Endometrial microvascular endothelial cells (primary cell): ENCODE results near the gene GRID1. TPM values are rescaled to one million over a fixed set of nuclear protein-coding genes. Genes with fewer than 3 reads are reported as not detected.

Experiments used
- in situ Hi-C: cut with HindIII; loops from 2 replicates; pipeline ENCODE4 v1.10.0; 2017; ENCODE audit warnings: low sequenced_read_pairs, low pct_unique_long_range_greater_than_20kb; ENCODE audit errors: inconsistent ontology term
- total RNA-seq: library from RNA; depleted of rRNA; stranded (reverse); fragments of >200 nt; gene quantifications from one replicate; pipeline ENCODE4 v1.2.3, GENCODE V29; 2015; ENCODE audit errors: inconsistent ontology term

GRID1 gene
- total RNA-seq, 1 donor from 2014 or later = not detected

DNA sequence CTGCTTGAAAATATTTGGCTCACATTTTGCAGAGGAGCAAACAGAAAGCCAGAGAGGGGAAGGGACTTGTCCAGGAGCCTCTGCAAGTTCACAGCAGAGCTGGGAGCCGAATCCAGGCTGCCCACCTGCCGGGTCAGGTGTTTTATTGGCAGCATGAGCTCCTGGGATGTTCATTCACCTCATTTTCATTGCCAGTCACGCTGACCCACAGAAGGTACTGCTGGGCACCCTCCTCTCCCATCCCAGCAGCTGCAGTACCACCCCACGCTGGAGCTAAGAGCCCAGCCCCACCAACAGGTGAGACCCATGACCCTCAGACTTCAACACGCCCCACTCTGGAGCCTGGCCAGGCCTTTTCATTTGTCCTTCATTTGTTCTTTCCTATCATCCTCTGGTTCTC, 102.7 kb downstream of the GRID1 start:
- in situ Hi-C loops = no loop called here

DNA sequence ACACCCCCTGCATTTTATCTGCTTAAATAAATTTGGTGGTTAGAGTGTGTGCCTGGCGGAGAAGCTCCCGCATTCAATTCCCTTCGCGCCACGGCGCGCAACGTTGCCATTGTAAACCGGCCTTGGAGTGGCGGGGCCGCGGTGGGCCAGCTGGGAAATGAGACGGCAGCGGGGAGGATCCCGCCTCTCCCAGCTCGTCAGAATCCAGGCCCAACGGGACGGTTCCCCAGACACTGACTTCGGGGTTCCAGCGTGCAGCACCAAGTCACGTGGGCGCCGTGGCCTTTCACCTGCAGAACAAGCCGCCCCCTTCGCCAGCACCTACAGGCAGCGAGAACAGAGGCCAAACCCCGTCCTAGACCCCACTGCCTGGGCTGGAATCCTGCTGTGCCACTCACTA, 103.4 kb downstream of the GRID1 start:
- in situ Hi-C loops = no loop called here

DNA sequence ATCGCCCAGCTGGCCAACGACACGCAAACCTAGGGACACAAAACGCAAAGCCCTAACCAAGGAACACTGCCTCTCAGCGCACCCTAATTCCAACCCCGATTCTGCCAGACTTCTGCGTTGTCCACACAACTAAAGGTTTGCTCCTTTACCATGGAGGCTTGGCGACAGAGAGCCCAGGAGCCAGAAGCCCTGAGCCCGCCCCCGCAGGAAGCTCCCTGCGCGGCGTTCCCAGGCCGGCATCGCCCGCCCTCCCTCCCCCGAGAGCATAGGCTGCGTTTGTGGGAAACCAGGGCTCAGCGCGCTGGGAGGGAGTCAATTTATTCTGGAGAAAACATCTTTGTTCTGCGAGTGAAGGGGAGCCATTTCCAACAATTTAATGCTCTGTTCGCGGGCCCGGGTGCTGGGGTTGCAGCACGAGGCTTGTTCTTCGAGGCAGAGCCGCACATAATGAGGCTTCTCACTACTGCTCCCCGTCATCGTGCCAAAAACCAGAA, 103.9 kb downstream of the GRID1 start:
- in situ Hi-C loops = no loop called here

DNA sequence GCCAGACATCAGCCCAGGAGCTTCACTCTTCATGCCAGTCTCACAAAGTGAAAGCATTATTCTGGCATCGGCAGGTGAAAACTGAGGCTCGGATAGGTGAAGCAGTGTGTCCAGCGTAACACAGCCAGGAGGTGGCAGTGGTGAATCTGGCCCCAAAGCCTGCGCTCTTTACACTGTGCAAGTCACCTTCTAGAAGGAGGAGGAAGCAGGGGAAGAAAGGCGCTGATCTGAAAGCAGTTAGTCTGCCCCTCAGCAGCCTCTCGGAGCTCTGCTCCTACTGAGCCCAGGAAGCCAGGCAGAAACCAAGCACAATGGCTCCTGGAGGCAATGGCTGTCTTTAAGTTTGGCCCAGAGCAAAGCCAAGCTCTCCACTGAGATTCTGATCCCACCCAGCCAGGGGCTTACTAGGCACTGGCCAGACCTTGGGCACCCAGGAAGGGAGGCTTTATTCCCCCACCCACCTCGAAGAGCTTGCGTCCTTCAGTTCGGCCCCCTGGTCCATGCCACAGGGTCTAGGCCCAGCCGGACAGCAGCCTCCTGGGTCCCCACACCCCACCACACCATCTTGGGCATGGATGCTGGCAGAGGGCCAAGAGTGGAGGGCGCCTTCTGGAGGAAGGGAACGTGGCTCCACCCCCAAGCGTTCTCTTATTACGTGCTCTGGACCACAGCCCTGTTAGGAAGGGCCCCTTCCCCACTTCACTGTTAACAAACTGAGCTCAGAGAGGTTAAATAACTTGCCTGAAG, 104.5 kb downstream of the GRID1 start:
- in situ Hi-C loops = no loop called here

DNA sequence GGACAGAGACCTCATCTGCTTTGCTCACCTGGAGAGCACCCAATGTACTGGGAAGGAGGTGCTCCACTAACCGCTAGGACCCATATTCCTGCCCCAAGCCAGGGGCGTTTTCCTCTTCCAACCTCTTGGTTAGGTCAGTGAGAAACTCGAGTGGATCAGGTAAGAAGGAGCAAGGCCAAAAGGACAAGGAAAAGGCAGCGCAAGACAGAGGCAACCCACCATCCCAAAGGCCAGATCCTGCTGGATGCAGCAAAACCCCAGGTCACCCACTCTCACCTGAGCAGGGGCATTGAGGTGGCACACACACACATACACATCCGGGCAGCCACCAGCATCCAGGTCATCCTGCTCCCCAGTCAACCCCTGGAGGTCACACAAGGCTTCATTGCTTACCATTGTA, 105.1 kb downstream of the GRID1 start:
- in situ Hi-C loops = no loop called here

DNA sequence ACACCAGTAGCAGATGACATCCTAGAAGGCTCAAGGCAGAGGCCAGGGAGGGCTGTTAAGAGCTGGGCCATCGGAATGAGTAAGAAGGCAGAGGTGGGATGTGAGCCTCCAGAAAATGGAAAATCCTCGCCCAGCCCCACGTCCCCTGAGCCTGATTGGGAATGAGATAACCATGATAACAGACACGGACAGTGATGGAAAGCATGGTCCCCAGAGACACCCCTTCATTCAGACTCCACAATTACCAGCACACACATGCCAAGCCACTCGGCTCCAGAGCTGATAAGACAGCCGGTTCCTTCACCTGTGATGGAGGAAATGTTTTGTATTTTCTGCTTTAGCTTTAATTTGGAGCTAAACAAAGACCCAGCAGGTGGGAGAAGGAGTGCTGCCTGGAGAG, 106.0 kb downstream of the GRID1 start:
- in situ Hi-C loops = no loop called here

DNA sequence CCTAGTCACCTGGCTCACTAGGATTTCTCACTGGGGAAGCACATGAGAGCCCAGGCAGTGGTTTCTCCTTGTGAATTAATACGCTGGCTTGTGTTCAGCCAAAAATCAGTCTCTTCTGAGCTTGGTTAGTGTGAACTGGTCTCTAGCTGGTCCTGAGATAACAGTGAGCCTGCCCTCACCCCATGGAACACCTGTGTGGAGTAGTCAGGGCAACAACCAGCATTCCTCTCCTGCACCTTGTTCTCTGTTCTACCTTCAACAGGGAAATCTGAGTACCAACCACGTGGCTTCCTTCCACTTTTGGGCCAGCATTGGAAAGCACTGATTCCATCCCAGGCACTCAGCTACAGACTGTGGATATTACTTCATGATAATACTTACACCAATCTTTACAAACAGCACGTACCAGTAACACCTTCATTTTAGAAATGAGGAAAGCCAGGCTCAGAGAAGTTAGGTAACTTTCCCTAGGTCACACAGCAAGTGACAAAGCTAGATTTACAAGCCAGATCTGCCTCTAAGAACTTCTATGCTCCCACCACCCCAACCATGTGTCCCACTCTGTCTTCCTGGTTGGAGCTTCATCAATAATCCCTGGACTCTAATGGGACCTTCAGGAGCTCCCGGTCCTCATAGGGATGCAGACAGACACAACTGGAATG, 106.6 kb downstream of the GRID1 start:
- in situ Hi-C loops = no loop called here

DNA sequence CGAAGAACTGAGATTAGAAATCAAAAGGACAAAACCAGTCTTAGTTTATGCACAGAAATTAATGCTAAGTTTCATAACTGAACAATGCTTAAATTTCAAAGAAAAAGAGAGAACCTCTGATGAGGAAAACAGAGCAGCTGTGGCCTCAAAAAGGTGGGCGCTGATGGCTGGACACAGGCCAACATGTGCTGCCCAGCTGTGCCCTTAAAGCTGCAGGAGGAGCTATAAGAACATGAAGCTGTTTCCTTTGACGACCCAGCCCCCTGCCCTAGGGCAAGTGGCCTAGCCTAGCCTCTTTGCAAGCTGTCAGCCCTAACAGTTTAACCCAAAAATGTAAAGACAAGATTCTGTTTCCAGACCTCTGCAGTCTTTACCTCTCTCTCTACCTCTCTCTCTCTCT, 107.7 kb downstream of the GRID1 start:
- in situ Hi-C loops = no loop called here

DNA sequence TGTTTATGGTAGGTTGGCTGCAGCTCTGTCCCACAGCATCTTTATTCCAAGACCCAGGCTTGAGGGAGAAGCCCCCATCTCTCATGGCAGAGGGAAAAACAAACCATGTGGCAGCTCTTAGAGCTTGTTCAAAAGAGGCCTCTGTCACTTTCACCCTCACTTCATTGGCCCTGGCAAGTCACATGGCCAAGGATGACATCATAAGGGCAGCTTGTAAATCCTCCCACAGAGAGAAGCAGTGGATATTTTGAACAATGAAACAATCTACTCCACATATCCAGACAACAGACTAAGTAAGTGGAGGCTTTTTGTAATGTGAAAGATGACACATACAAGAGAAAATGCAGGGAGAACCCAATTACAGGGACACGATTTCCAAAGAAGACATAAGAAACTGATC, 108.1 kb downstream of the GRID1 start:
- in situ Hi-C loops = no loop called here

DNA sequence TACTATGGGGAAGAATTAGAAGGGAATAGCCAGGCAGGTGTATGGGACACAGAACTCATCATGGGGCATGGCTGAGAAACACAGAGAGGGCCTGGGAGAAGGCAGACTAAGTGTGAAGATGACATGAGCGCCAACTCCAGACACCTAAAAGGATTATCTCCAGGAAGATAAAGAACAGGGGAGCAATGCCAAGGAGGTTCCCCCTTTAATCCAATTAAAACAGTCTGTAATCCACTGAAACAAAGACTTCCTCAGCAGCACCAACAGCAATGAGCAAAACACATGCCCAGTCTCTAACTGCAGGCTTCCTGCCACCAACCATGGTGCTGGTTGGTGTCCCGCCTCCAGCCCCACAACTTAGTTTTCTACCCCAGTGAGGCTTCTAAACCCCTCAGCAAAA, 108.9 kb downstream of the GRID1 start:
- in situ Hi-C loops = no loop called here

DNA sequence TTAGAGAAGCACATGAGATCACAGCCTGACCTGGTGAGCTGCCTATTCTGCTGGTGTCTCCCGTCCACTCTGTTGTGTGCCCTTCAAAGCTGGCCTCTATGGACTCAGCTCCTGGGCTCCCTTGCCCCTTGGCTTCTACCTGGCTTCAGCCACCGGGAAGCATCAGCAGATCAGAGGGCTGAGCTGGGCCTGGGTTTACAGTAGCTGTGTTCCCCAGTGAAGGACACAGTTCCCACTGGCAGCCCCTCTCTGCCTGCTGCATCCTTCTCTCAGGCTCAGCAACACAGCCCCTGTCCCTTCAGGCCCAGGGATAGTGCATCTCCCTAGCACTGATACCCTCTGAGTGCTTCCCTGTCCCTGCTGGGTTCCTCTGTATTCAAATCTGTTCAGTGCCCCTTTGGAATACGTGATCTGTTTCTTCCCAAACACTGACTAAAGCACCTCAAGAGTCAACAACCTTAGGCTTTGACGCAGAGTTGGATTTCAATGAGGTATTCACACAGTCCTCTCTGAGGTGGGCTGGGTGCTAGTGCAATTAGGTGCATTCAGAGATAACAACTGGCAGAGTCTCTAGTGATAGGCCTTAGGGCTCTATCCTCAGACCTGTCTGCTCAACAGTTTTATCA, 109.8 kb downstream of the GRID1 start:
- in situ Hi-C loops = no loop called here

DNA sequence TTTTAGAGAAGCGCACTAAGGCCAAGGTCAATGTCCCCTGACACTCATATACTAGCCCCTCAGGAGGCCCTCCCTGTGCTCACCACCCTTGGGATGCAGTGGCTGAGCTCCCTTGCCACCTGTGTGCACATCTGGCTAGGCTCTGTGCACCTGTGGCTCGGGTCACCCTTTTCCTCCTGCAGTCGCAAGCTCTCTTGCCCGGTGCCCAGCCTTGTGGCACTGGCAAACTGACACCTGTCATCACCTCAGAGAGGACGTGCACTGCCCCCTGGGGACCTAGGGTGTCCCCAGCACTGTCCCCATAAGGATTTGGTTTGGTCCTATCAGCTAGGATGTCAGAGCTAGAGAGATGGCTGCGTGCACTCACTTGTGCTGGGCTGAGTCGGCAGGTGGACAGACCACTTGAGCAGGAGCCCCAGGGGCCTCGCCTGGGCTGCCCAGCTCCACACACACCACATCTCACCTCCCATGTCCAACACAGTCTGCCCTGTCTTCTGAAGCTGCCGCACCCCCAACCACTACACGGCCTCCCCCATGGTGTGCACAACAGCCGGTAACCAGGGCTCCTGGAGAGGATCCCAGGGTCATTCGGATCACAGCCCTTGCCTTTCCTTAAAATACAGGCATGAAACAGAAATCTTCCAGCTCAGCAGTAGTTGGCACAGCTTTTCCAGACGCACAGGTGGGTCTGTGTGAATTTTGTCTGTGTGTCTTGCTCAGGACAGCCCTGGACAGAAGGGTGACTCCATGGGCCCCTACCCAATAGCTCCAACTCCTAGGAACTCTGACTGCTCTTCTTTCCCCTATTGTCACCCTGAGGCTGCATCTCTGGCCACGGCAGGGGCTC, 111.0 kb downstream of the GRID1 start:
- in situ Hi-C loops = no loop called here

DNA sequence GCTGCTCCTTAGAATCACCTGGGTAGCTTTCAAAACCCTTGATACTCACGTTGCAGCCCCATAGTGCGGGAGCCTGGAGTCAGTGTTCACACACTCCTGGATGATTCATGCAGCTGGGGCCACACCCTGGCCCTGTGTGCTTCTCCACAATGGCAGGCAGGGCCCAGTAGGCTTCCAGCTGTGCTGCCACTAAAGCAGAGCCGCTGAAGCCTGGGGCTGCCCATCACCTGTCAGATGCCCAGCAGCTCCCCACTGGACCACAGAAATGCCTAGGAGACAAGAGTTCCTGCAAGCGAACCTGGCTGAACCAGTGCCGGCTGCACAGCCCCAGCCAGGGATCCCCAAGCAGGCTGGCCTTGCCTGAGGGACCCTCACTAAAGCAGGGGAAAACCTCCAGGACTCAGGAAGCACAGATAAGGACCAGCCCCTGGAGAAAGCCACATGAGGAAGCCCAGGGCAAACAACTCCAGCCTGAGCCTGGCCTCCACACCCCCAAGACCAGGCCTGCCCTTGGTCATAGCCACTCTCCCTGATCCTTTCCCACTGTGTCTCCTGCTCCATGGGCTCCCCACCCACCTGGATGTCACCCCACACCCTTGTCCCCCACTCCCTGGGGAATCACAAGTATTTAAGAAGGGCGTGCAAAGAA, 111.9 kb downstream of the GRID1 start:
- in situ Hi-C loops = no loop called here

DNA sequence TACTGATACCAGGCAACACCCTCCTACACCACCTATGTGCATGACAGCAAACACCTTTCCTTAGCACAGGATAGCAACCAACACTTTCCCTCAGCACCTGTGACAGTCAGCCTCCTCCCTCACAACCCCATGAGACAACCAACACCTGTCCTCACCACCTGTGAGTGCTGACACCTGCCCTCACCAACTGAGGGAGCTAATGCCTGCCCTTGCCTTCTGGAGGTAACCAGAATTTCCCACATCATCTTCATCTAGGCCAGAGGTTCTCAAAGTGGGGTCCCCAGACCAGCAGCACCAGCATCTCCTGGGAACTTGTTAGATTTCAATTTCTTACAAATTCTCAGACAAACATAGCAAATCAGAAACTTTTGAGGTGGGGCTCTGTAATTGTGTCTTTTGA, 112.5 kb downstream of the GRID1 start:
- in situ Hi-C loops = no loop called here

DNA sequence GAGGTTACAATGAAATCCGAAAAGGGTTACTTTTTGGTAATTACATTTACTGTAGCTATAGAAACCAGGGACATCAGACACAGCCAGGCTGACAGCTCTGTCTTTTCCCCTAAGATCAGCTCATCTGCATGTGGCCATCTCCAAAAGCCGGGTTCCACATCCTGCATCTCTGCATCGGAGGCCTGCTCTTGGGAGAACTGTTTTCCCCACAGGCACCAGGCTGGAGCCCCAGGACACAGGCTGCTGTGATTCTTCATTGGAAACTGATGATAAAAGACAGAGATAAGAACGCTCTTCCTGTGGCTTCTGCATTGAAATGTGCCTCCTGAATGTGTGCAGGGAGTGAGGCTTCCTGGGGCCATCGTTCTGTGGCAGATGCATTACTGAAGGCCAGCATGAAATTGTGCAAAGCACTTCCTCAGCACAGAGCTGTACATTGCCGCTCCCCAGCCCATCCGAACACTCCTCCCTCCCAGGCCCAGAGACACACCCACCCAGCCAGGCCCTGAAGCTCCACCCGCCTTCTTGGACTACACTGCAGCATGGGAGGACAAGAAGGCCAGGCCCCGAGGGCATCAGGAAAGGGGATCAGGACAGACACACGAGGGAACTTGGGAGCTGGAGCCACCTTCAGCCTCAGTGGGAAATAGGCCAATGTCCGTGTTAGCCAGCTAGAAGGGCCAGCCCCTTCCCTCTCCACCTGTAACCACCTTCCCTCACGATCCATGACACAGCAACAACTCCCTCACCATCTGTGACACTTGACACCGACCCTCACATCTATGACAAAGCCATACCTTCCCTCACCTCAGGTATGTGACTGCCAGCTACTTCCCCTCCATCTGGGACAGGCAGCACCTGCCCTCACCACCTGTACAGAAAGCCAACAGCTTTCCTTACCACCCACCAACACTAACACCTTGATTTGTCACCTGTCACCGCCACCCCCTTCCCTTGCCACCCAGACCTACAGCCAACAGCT, 113.2 kb downstream of the GRID1 start:
- in situ Hi-C loops = no loop called here

DNA sequence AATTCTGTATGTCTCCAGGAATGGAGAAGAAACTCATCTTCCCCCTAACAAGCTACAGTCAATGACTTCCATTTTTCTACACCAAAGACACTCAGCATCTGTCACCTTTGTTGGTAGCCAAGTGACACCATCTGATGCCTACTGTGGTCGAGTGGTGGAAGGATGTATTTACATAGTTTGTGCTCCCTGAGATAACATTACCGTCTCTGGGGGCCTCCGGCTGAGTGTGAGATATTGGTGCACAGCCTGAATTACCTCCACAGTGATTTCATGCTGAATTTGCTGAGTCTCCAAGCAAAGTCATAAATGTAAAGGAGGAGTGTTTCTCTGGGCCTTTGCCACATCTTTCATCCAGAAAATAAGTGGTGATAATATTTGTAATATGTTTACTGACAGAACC, 114.0 kb downstream of the GRID1 start:
- in situ Hi-C loops = no loop called here

DNA sequence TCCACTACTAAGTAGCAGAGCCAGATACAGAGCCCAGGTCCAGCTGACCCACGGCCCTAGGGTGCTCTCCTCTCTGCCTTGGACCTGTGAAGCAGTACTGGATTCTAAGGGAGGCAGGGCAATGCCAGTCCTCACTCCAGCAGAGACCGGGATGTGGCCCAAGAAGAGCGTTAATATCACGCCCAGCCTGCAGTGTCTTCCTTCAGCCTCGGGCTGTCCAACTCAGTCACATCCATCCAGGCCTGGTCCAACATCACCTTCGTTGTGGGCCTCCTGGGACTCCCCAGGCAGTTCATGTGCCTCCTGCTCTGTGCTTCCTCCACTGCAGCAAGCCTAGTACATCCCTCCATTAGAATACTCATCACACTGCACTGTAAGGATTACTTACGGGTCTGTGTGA, 114.5 kb downstream of the GRID1 start:
- in situ Hi-C loops = no loop called here

DNA sequence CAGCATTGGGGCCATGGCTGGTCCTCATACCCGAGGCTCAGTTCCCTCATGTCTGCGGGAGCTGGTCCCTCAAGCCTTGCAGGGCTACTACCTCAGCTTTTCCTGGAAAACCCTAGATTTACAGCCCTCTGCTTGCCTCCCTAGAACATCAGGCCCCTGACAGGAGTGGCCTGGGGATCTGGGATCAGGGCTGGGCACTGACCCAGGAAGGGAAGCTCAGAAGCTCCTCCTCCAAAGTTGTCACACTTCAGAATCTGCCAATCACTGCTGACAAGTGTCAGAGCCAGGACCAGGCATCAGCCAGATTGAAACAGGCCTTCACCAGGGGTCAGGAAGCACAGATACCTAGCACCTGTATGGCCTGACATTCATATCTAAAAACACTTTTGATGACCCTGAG, 115.2 kb downstream of the GRID1 start:
- in situ Hi-C loops = no loop called here
